HG02852 (cell line): ENCODE results near the gene CREB5.

ENCODE experiments used
- ATAC-seq: cut with Tn5 transposase; IDR thresholded peaks from one replicate; pipeline ENCODE4 v1.9.1; 2021; ENCODE audit warnings: mild to moderate bottlenecking, moderate library complexity; ENCODE audit not compliant: unreplicated experiment

Gene CREB5

GRCh38 chr7:28871631-28872030, 459.3 kb downstream of the CREB5 start:
- no peak for ATAC-seq

- ATAC-seq: no peak
Measured at GRCh38 chr7:28872226-28872625, 459.9 kb downstream of the CREB5 start.

- ATAC-seq: no peak
Measured at GRCh38 chr7:28873365-28873764, 461.0 kb downstream of the CREB5 start.

- no peak for ATAC-seq
Measured at GRCh38 chr7:28874001-28874400, 461.7 kb downstream of the CREB5 start.
